Mesendoderm (in vitro differentiated cells): ENCODE data around the gene SLC7A5.
"Not testable (repeated sequence)": the region's sequence is repeated elsewhere in the genome, so short reads cannot be mapped to it uniquely, and the experiment has no call there.

ENCODE experiments used
- DNase-seq: peaks from one replicate; pipeline ENCODE4 v3.0.0; 2013
- H2AK5ac ChIP-seq: 2 replicates; pipeline ENCODE4 v1.6.1; 2013; ENCODE audit warnings: low read length, inconsistent platforms
- H2BK120ac ChIP-seq: 2 replicates; pipeline ENCODE4 v1.6.1; 2013; ENCODE audit warnings: low read depth, mild to moderate bottlenecking, low read length, moderate library complexity, mixed read lengths
- H2BK15ac ChIP-seq: replicated peaks from 2 replicates; pipeline ENCODE4 v1.6.1; 2013; ENCODE audit warnings: low read depth, mild to moderate bottlenecking, moderate library complexity
- H2BK5ac ChIP-seq: 2 replicates; pipeline ENCODE4 v1.6.1; 2013; ENCODE audit warnings: low read length, inconsistent platforms
- H3K18ac ChIP-seq: 2 replicates; pipeline ENCODE4 v1.6.1; 2013; ENCODE audit warnings: mild to moderate bottlenecking, low read length, mixed read lengths
- H3K23ac ChIP-seq: one replicate; pipeline ENCODE4 v1.6.1; 2013; ENCODE audit warnings: low read length
- H3K27ac ChIP-seq: 2 replicates; pipeline ENCODE4 v1.5.1; 2013; ENCODE audit warnings: low read depth, mild to moderate bottlenecking, inconsistent platforms, low read length, moderate library complexity
- H3K27me3 ChIP-seq: 2 replicates; pipeline ENCODE4 v1.6.1; 2013; ENCODE audit warnings: low read length, control low read depth, mild to moderate bottlenecking, inconsistent platforms; ENCODE audit not compliant: insufficient read depth, poor library complexity
- H3K36me3 ChIP-seq: 2 replicates; pipeline ENCODE4 v1.6.1; 2013; ENCODE audit warnings: low read length, inconsistent platforms; ENCODE audit not compliant: control insufficient read depth, insufficient read depth
- H3K4ac ChIP-seq: one replicate; pipeline ENCODE4 v1.6.1; 2013; ENCODE audit warnings: low read depth, mild to moderate bottlenecking, low read length, moderate library complexity
- H3K4me1 ChIP-seq: 2 replicates; pipeline ENCODE4 v1.6.1; 2013; ENCODE audit warnings: low read depth, low read length, inconsistent platforms; ENCODE audit not compliant: control insufficient read depth
- H3K4me2 ChIP-seq: 2 replicates; pipeline ENCODE4 v1.6.1; 2013; ENCODE audit warnings: low read length
- H3K4me3 ChIP-seq: 2 replicates; pipeline ENCODE4 v1.5.1; 2013; ENCODE audit warnings: mild to moderate bottlenecking, low read length
- H3K56ac ChIP-seq: one replicate; pipeline ENCODE4 v1.6.1; 2013; ENCODE audit warnings: low read length
- H3K79me1 ChIP-seq: 2 replicates; pipeline ENCODE4 v1.6.1; 2013; ENCODE audit warnings: low read length, inconsistent platforms
- H3K79me2 ChIP-seq: 2 replicates; pipeline ENCODE4 v1.6.1; 2013; ENCODE audit warnings: mild to moderate bottlenecking, low read length; ENCODE audit not compliant: control insufficient read depth, insufficient read depth
- H3K9ac ChIP-seq: 2 replicates; pipeline ENCODE4 v1.6.1; 2013; ENCODE audit warnings: low read length, inconsistent platforms
- H4K5ac ChIP-seq: one replicate; pipeline ENCODE4 v1.6.1; 2013; ENCODE audit warnings: low read length
- H4K8ac ChIP-seq: one replicate; pipeline ENCODE4 v1.6.1; 2013; ENCODE audit warnings: low read depth, mild to moderate bottlenecking, control low read depth, low read length, moderate library complexity
- WGBS: extraction: QIAGEN DNeasy Blood & Tissue Kit; methylation state at CpG from one replicate; pipeline ENCODE4 v1.1.7; 2013; ENCODE audit warnings: low lambda C conversion rate, missing lambda C conversion rate; ENCODE audit not compliant: insufficient coverage; ENCODE audit errors: extremely low coverage; 5-methylcytosine and 5-hydroxymethylcytosine counted together

SLC7A5 gene

DNA sequence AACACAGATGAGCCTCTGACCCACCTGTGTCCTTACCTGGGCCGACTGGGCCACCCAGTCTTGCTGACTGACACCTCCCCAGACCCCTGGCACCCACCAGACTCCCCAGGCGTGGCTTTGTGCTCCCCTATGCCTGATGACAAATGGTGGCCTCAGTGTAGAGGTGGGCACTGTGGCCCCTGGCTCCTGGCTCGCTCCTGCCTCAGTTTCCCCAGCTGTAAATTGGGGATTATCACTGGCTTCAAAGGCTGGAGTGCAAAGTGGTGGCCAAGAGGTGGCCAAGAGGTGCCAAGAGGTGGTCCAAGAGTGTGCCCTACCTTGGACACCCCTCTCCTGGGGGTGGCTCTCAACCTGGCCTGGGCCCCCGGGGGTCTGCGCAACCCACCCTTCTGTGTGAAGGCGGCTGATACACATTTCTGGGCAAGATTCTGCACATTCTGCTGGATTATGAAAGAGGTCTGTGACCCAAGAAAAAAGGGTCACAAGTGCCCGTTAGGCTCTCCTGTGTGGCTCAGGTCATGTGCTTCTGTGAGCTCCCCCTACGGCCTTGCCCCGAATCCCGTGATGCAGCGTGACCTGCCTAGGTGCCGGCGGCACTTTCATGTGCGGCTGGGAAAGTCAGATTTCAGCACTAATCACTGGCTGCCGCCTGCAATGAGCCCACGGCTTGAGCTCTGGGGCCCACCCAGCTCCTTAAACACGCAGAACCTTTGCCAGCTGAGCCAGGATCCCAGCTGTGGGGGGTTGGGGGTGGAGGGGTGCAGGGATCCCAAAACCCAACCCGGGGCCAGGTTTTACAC is 7.8 kb downstream of the SLC7A5 start:
- H3K18ac ChIP-seq, H3K4me1 ChIP-seq, H2AK5ac ChIP-seq, H3K9ac ChIP-seq, H3K4me3 ChIP-seq, H3K56ac ChIP-seq, H2BK120ac ChIP-seq, H2BK5ac ChIP-seq, H3K4me2 ChIP-seq, H4K5ac ChIP-seq, H3K23ac ChIP-seq, H3K27ac ChIP-seq, H3K36me3 ChIP-seq, H3K27me3 ChIP-seq, H2BK15ac ChIP-seq, H3K79me1 ChIP-seq, DNase-seq, H4K8ac ChIP-seq, H3K4ac ChIP-seq: not testable (repeated sequence)
- peaks cover 86% of the 10 kb centered on the region for H3K79me2 ChIP-seq
- WGBS, result no CpG with 5 or more reads among the region's 18 CpGs

DNA sequence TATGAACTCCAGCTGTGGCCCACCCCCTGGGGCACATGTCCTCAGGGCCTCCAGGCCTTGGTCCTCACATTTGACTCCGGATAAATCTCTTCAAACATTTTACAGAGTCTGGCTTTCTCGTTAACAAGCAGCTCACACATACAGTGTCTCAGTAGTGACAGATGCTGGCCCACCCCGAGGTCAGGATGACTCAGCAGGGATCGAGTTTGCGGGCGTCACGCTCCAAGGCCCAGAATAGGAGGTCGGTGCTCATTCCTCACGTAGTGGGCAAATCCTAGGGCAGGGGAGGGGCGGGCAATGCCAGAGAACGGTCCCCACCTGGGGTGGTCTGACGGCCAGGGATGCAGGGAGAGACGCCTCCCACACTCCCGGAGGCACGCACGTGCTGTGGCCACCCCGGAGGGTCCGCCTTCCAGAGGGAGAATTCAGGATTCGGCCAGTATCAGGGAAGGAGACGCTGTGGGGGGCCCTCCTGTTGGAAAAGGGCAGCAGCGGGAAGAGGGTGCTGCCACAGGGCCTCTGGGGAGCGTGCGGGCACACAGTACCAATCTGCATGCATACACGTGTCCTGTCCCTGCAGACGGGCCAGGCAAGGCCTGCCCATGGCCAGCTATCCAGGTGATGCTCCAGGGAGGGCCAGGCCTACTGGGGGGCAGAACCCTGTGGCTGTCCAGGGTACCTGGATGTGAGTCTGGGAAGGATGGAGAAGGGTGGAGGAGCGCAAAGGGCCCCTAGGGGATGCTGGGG is 8.6 kb downstream of the SLC7A5 start:
- Histone ChIP-seq H3K27ac (no peak overlapping the region), H3K4ac (no peak overlapping the region), H2BK5ac (no peak overlapping the region), H3K4me1 (no peaks in the 10 kb centered on the region), H4K5ac (no peak overlapping the region), H3K79me2 (peaks cover 87% of the 10 kb centered on the region), H3K9ac (no peak overlapping the region), H2AK5ac (no peak overlapping the region), H3K56ac (no peak overlapping the region), H3K18ac (no peak overlapping the region), H2BK15ac (no peak overlapping the region), H4K8ac (no peak overlapping the region), H3K27me3 (no peaks in the 10 kb centered on the region), H2BK120ac (no peak overlapping the region), H3K23ac (no peak overlapping the region), H3K79me1 (no peaks in the 10 kb centered on the region), H3K36me3 (peaks cover 2% of the 10 kb centered on the region), H3K4me3 (no peak overlapping the region), H3K4me2 (no peak overlapping the region)
- no CpG with 5 or more reads among the region's 26 CpGs for WGBS
- DNase-seq, result no peak

DNA sequence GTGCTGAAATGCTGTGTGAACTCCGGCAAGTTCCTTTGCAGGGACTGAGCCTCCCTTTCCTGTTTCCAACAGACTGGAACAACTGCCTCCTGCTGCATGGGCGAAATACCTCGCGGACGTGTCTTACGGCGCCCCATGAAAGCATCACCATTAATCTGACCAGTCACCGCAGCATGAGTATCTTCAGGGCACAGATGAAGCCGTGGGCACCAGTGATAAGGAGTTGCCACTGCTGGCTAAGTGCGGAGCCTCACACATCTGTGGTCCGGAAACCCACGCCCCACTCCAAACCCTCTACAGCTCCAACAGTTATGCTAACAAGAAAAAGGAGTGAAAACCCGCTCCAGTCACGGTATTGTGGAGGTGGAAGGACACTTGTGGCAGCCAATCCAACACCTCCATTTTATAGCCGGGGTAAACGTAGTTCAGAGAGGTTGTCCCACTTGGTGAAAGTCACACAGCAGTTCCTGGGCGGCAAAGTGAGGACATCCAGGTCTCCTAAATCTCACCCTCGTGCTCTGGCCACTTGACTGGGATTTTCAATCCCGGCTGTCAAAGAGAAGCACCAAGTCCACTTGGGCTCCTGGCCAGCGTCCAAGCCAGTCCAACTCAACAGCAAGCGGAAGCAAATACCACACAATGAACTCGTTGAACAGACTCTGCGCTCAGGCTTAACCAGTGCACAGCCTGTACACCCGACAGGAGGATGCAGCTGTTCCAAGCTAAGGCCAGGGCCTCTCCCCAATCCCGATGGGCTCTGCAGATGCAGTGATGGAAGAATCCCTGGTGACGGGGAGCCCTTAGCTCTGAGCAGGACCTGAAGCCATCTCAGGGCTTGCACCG is 10.9 kb downstream of the SLC7A5 start:
- not testable (repeated sequence) for H3K56ac ChIP-seq, H3K79me1 ChIP-seq, H3K27ac ChIP-seq, H2AK5ac ChIP-seq, H3K9ac ChIP-seq, H3K18ac ChIP-seq, H3K23ac ChIP-seq, H3K4me2 ChIP-seq, H3K27me3 ChIP-seq, H2BK15ac ChIP-seq, H3K4me3 ChIP-seq, H3K36me3 ChIP-seq, H4K5ac ChIP-seq, H2BK120ac ChIP-seq, H3K4ac ChIP-seq, H3K4me1 ChIP-seq, H2BK5ac ChIP-seq, H4K8ac ChIP-seq, DNase-seq
- H3K79me2 ChIP-seq, result peaks cover 86% of the 10 kb centered on the region
- WGBS, result no CpG with 5 or more reads among the region's 27 CpGs

GRCh38 chr16:87856791-87857228 is 12.5 kb downstream of the SLC7A5 start:
- no peak overlapping the region for H3K27ac ChIP-seq
- no peak overlapping the region for H2BK120ac ChIP-seq
- no peak overlapping the region for H4K8ac ChIP-seq
- no peak overlapping the region for H4K5ac ChIP-seq
- no peaks in the 10 kb centered on the region for H3K27me3 ChIP-seq
- H2BK5ac ChIP-seq, result no peak overlapping the region
- DNase-seq, result no peak
- no peak overlapping the region for H3K4me3 ChIP-seq
- H3K79me1 ChIP-seq, result peaks cover 8% of the 10 kb centered on the region
- H3K79me2 ChIP-seq, result peaks cover 87% of the 10 kb centered on the region
- WGBS, result no CpG with 5 or more reads among the region's 15 CpGs
- H3K4me2 ChIP-seq, result no peak overlapping the region
- no peak overlapping the region for H3K18ac ChIP-seq
- no peak overlapping the region for H3K9ac ChIP-seq
- no peak overlapping the region for H3K56ac ChIP-seq
- H3K4ac ChIP-seq, result no peak overlapping the region
- H3K23ac ChIP-seq, result no peak overlapping the region
- H2BK15ac ChIP-seq, result no peak overlapping the region
- peaks cover 9% of the 10 kb centered on the region for H3K4me1 ChIP-seq
- H3K36me3 ChIP-seq, result no peaks in the 10 kb centered on the region
- no peak overlapping the region for H2AK5ac ChIP-seq

DNA sequence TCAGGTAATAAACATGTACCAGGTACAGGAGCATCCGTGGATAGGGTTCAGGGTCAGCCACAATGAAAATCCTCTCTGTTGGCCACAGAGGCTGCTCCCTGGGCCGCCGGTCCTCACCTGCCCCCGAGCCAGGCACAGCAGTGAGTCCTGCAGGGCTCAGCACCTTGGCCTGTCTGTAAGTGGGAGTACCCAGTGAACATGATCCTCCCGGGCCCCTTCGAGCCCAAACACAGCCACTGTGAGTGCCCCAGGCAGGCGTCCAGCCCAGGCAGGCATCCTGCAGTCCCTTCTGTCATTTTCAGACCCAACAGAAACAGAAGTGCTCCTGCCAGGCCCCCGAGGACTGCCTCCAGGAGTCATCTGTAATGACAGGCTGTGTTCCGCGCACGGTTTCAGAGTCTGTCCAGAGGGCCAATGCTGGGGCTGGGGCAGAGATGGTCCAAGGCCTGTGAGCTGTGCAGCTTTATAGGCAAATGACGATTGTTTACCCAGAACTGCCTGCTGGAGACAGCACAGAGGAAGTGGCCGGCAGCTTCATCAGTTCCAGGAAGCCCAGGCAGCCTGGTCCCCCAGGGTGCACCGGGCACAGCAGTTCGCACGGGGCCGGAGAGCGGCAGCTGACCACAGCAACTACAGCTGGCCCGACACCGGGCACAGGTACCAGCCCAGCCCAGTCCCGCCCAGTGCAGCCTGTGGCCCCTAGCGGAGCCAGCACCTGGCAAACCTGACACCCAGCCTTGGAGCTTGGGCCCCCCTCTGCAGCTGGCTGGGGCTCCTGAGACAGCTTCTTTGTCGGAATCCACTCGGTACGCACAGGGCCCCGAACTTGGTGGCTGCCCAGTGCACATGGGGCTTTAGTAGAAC is 13.2 kb downstream of the SLC7A5 start:
- Histone ChIP-seq H3K79me1 (peaks cover 8% of the 10 kb centered on the region), H3K4ac (no peak overlapping the region), H4K5ac (no peak overlapping the region), H2BK15ac (no peak overlapping the region), H3K4me1 (peaks cover 10% of the 10 kb centered on the region), H3K23ac (no peak overlapping the region), H3K79me2 (peaks cover 83% of the 10 kb centered on the region), H3K36me3 (peaks cover 2% of the 10 kb centered on the region), H2AK5ac (no peak overlapping the region), H3K18ac (no peak overlapping the region), H3K4me3 (no peak overlapping the region), H3K9ac (no peak overlapping the region), H3K56ac (no peak overlapping the region), H4K8ac (no peak overlapping the region), H2BK5ac (no peak overlapping the region), H3K27me3 (no peaks in the 10 kb centered on the region), H2BK120ac (no peak overlapping the region), H3K27ac (no peak overlapping the region), H3K4me2 (no peak overlapping the region)
- no peak for DNase-seq
- no CpG with 5 or more reads among the region's 26 CpGs for WGBS
